ENCODE measurements around the gene ANO3. TPM values are rescaled to one million over a fixed set of nuclear protein-coding genes. Genes with fewer than 3 reads are reported as not detected.

Gene ANO3
- total and polyA plus RNA-seq, 2 of the 8 experiments (the other 6 are each of a cell fraction or from before 2014, with no cell fraction given), result not detected

DNA sequence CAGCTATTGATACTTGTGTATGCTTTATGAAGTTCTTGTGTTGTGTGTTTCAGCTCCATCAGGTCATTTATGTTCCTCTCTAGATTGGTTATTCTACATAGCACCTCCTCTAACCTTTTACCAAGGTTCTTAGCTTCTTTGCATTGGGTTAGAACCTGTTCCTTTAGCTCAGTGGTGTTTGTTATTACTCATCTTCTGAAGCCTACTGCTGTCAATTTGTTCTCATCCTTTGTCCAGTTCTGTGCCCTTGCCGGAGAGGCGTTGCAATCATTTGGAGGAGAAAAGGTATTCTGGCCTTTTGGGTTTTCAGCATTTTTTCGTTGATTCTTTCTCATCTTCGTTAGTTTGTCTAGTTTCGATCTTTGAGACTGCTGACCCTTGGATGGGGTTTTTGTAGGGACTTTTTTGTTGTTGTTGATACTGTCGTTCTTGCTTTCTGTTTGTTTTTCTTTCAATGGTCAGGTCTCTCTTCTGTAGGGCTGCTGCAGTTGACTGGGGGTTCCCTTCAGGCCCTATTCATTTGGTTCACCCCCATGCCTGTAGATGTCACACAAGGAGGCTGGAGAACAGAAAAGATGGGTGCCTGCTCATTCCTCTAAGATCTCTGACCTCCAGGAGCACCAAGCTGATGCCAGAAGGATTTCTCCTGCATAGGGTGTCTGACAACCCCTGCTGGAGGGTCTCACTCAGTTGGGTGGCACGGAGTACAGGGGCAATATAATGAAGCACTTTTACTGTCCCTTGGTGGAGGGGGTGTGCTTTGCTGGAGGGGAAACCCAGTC lies 276.0 kb downstream of the ANO3 start:
- Histone ChIP-seq H3K79me1 (ENCODE audit: low read depth, low read length) (no peaks in the 10 kb centered on the region), H3K4me1 (replicated peaks in 1 of 4; ENCODE audit: control insufficient read depth in 3 of 4, insufficient read depth in 4 of 4, low read length in 3 of 4) (peaks cover 0 to 2% (median 0%) of the 10 kb centered on the region in 4 experiments; a peak in 2 of 7 replicates), H3K4me3 (ENCODE audit: extremely low read depth in 1 of 4, insufficient read depth in 2 of 4, low read depth in 3 of 4, low read length in 4 of 4) (no peak overlapping the region), H2BK20ac (ENCODE audit: low read length) (no peak overlapping the region), H3K23me2 (ENCODE audit: low read depth, low read length) (no peaks in the 10 kb centered on the region), H4K20me1 (replicated peaks in 1 of 2; ENCODE audit: control insufficient read depth in 1 of 2, insufficient read depth in 2 of 2, low read length in 2 of 2) (no peaks in the 10 kb centered on the region), H3K27me3 (replicated peaks in 1 of 4; ENCODE audit: control insufficient read depth in 3 of 4, extremely low read depth in 1 of 4, insufficient read depth in 3 of 4, low read length in 3 of 4) (no peaks in the 10 kb centered on the region), H3K23ac (ENCODE audit: insufficient read length) (no peak overlapping the region), H3K27ac (ENCODE audit: low read depth, low read length) (no peak overlapping the region), H2BK120ac (replicated peaks; ENCODE audit: low read depth, low read length) (no peak overlapping the region), H3K18ac (ENCODE audit: extremely low read depth, low read length) (no peak overlapping the region), H3K4ac (replicated peaks; ENCODE audit: insufficient read length, low read depth, low read length) (no peak overlapping the region), H2AFZ (ENCODE audit: low read length) (no peak overlapping the region), H3K36me3 (ENCODE audit: control insufficient read depth in 2 of 4, insufficient read depth in 4 of 4, low read length in 3 of 4) (no peaks in the 10 kb centered on the region), H3K9me3 (ENCODE audit: insufficient read depth in 2 of 2, low read depth in 1 of 2, low read length in 1 of 2) (no peaks in the 10 kb centered on the region), H2BK12ac (ENCODE audit: low read depth, low read length) (no peak overlapping the region), H4K5ac (ENCODE audit: insufficient read length, low read depth, low read length) (no peak overlapping the region), H3K79me2 (ENCODE audit: control insufficient read depth in 1 of 2, insufficient read depth in 2 of 2, low read length in 2 of 2) (no peaks in the 10 kb centered on the region), H3K4me2 (ENCODE audit: insufficient read depth in 1 of 2, low read depth in 2 of 2, low read length in 2 of 2) (no peak overlapping the region), H3K9ac (replicated peaks in 1 of 4; ENCODE audit: extremely low read depth in 1 of 4, low read depth in 3 of 4, low read length in 3 of 4) (no peak overlapping the region), H4K91ac (replicated peaks; ENCODE audit: insufficient read length, low read length) (no peak overlapping the region), H2AK5ac (ENCODE audit: low read depth, low read length) (no peak overlapping the region), H3K56ac (replicated peaks; ENCODE audit: insufficient read length, low read depth, low read length) (no peak overlapping the region), H2BK15ac (ENCODE audit: low read length) (no peak overlapping the region), H3K14ac (ENCODE audit: insufficient read length) (no peak overlapping the region), H4K8ac (ENCODE audit: extremely low read depth, insufficient read depth, low read length) (no peak overlapping the region), H2BK5ac (ENCODE audit: low read depth, low read length) (no peak overlapping the region)
- CTCF ChIA-PET (ENCODE audit: partially characterized antibody), result no interaction called here
- POLR2A ChIA-PET (ENCODE audit: partially characterized antibody), result no interaction called here
- DNase-seq (ENCODE audit: low read depth in 1 of 2, low spot score in 2 of 2) (no peak), FAIRE-seq (no peak)
- 96% methylated on average over 7 of the region's 7 CpGs; no CpG with 5 or more reads in 1 of the 2 experiments for WGBS, 2 experiments (ENCODE audit: extremely low coverage in 1 of 2, insufficient coverage in 1 of 2, insufficient read length in 1 of 2, insufficient replicate concordance in 2 of 2, low coverage in 1 of 2, low lambda C conversion rate in 2 of 2, missing lambda C conversion rate in 1 of 2)
- TF ChIP-seq POLR2A (IDR thresholded peaks at IDR 0.05; ENCODE audit: control extremely low read depth in 1 of 2, low read depth in 2 of 2, low read length in 2 of 2), result no peak
- no peak for TF ChIP-seq BACH1 (IDR thresholded peaks at IDR 0.05; ENCODE audit: low read length)
- no peak for TF ChIP-seq KDM4A (IDR thresholded peaks at IDR 0.05; ENCODE audit: low read depth, low read length, severe bottlenecking)
- no peak for TF ChIP-seq KDM5A (IDR thresholded peaks at IDR 0.05; ENCODE audit: low read length)
- TF ChIP-seq TCF12 (IDR thresholded peaks at IDR 0.05; ENCODE audit: low read depth, low read length), result no peak
- no peak for TF ChIP-seq GABPA (IDR thresholded peaks at IDR 0.05; ENCODE audit: borderline replicate concordance, insufficient read depth, low read length)
- TF ChIP-seq CHD1 (IDR thresholded peaks at IDR 0.05; ENCODE audit: low read depth, low read length), result no peak
- TF ChIP-seq SIRT6 (IDR thresholded peaks at IDR 0.05; ENCODE audit: low read length), result no peak
- TF ChIP-seq CHD2 (IDR thresholded peaks at IDR 0.05; ENCODE audit: low read length), result no peak
- no peak for TF ChIP-seq RAD21 (IDR thresholded peaks at IDR 0.05 in 1 of 2, conservative IDR thresholded peaks at IDR 0.05 in 1 of 2; ENCODE audit: low read depth in 2 of 2, low read length in 2 of 2)
- TF ChIP-seq SUZ12 (IDR thresholded peaks at IDR 0.05; ENCODE audit: low read length), result no peak
- no peak for TF ChIP-seq PHF8 (conservative IDR thresholded peaks at IDR 0.05; ENCODE audit: low read depth, low read length)
- TF ChIP-seq SP4 (IDR thresholded peaks at IDR 0.05; ENCODE audit: low read length), result no peak
